Ishikawa (cell line): Measurements from ENCODE around the gene C21orf58.

ENCODE experiments used
- CEBPB ChIP-seq: IDR thresholded peaks from 2 replicates; pipeline ENCODE4 v1.6.1; 2012
- CREB1 ChIP-seq: IDR thresholded peaks from 2 replicates; pipeline ENCODE4 v1.6.1; 2012; ENCODE audit warnings: low read depth
- EGR1 ChIP-seq: IDR thresholded peaks from 2 replicates; pipeline ENCODE4 v1.6.1; 2012
- EP300 ChIP-seq: IDR thresholded peaks from 2 replicates; pipeline ENCODE4 v1.6.1; 2012; ENCODE audit warnings: borderline replicate concordance
- FOXM1 ChIP-seq: IDR thresholded peaks from 2 replicates; pipeline ENCODE4 v1.6.1; 2012; ENCODE audit warnings: low read depth, borderline replicate concordance
- MAX ChIP-seq: IDR thresholded peaks from 2 replicates; pipeline ENCODE4 v1.6.1; 2012
- NFIC ChIP-seq: IDR thresholded peaks from 2 replicates; pipeline ENCODE4 v1.6.1; 2012
- RAD21 ChIP-seq: IDR thresholded peaks from 2 replicates; pipeline ENCODE4 v1.6.1; 2012; ENCODE audit warnings: low read depth
- REST ChIP-seq: IDR thresholded peaks from 2 replicates; pipeline ENCODE4 v1.6.1; 2012; ENCODE audit warnings: low read depth, mild to moderate bottlenecking
- TAF1 ChIP-seq: IDR thresholded peaks from 2 replicates; pipeline ENCODE4 v1.6.1; 2012; ENCODE audit warnings: low read depth, mild to moderate bottlenecking
- TEAD4 ChIP-seq: IDR thresholded peaks from 2 replicates; pipeline ENCODE4 v1.6.1; 2012
- USF1 ChIP-seq: IDR thresholded peaks from 2 replicates; pipeline ENCODE4 v1.6.1; 2012
- YY1 ChIP-seq: IDR thresholded peaks from 2 replicates; pipeline ENCODE4 v1.6.1; 2012; ENCODE audit warnings: low read depth
- ZBTB7A ChIP-seq: IDR thresholded peaks from 2 replicates; pipeline ENCODE4 v1.6.1; 2012; ENCODE audit warnings: low read depth

Gene C21orf58

GRCh38 chr21:46253610-46254124 lies 70.0 kb downstream of the C21orf58 start:
- TF ChIP-seq TEAD4 (no peak), YY1 (no peak), REST (no peak), EP300 (no peak), CREB1 (no peak), EGR1 (no peak), FOXM1 (no peak), CEBPB (no peak), TAF1 (no peak), RAD21 (no peak), MAX (no peak), ZBTB7A (no peak), NFIC (no peak)

GRCh38 chr21:46252840-46253239 lies 70.8 kb downstream of the C21orf58 start:
- no peak for TF ChIP-seq ZBTB7A
- no peak for TF ChIP-seq YY1
- no peak for TF ChIP-seq USF1
- no peak for TF ChIP-seq TEAD4
- no peak for TF ChIP-seq REST
- no peak for TF ChIP-seq TAF1
- no peak for TF ChIP-seq NFIC
- no peak for TF ChIP-seq RAD21
